IPS-18a (cell line): Measurements from ENCODE around the gene LDAF1.
"Not testable (repeated sequence)": the region's sequence is repeated elsewhere in the genome, so short reads cannot be mapped to it uniquely, and the experiment has no call there.

ENCODE experiments used
- H3K27ac ChIP-seq: one replicate; pipeline ENCODE4 v1.5.1; 2013; ENCODE audit warnings: low read length
- H3K27me3 ChIP-seq: one replicate; pipeline ENCODE4 v1.6.1; 2013; ENCODE audit warnings: mild to moderate bottlenecking, low read length; ENCODE audit not compliant: control insufficient read depth, insufficient read depth
- H3K36me3 ChIP-seq: one replicate; pipeline ENCODE4 v1.6.1; 2013; ENCODE audit warnings: low read depth, low read length; ENCODE audit not compliant: control insufficient read depth
- H3K4me1 ChIP-seq: one replicate; pipeline ENCODE4 v1.6.1; 2013; ENCODE audit warnings: low read depth, low read length; ENCODE audit not compliant: control insufficient read depth
- H3K4me3 ChIP-seq: one replicate; pipeline ENCODE4 v1.5.1; 2013; ENCODE audit warnings: low read length
- H3K9ac ChIP-seq: one replicate; pipeline ENCODE4 v1.6.1; 2013; ENCODE audit warnings: mild to moderate bottlenecking, low read length, moderate library complexity
- H3K9me3 ChIP-seq: one replicate; pipeline ENCODE4 v1.6.1; 2013; ENCODE audit warnings: low read depth, low read length; ENCODE audit not compliant: control insufficient read depth

The LDAF1 gene

DNA sequence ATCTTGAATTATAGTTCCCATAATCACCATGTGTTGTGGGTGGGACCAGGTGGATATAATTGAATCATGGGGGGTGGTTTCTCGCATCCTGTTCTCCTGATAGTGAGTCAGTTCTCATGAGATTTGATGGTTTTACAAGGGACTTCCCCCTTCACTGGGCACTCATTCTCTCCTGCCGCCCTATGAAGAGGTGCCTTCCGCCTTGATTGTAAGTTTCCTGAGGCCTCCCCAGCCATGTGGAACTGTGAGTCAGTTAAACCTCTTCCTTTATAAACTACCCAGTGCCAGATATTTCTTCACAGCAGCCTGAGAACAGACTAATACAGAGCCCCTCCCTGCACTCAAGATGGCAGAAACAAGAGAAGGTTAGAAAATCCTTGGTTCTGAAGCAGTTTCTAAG is 26.4 kb downstream of the LDAF1 start:
- Histone ChIP-seq H3K9ac (no peak overlapping the region), H3K4me1 (no peaks in the 10 kb centered on the region), H3K9me3 (no peaks in the 10 kb centered on the region), H3K36me3 (peaks cover 18% of the 10 kb centered on the region), H3K27me3 (no peaks in the 10 kb centered on the region), H3K4me3 (no peak overlapping the region), H3K27ac (no peak overlapping the region)

DNA sequence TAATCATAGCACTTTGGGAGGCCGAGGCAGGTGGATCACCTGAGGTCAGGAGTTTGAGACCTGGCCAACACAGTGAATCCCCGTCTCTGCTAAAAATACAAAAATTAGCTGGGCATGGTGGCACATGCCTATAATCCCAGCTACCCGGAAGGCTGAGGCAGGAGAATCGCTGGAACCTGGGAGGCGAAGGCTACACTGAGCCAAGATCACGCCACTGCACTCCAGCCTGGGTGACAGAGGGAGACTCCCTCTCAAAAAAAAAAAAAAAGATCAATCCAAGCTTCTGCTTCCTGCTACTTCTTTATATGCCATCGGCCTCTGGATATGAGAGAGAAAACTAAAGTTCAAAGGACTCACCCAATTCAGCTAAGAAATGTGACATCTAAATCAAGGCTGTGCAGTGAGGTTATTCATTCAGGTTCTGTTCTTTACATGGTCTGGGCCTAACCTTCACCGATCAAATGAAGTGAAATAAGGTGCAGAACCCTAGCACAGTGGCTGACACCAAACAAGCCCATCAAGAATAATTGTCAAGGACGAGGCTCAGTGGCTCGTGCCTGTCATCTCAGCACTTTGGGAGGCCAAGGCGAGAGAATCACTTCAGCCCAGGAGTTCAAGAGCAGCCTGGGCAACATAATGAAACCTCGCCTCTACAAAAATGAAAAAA is 27.3 kb downstream of the LDAF1 start:
- Histone ChIP-seq H3K27ac (no peak overlapping the region), H3K9me3 (no peaks in the 10 kb centered on the region), H3K9ac (no peak overlapping the region), H3K27me3 (no peaks in the 10 kb centered on the region), H3K4me3 (no peak overlapping the region), H3K4me1 (no peaks in the 10 kb centered on the region), H3K36me3 (peaks cover 12% of the 10 kb centered on the region)

DNA sequence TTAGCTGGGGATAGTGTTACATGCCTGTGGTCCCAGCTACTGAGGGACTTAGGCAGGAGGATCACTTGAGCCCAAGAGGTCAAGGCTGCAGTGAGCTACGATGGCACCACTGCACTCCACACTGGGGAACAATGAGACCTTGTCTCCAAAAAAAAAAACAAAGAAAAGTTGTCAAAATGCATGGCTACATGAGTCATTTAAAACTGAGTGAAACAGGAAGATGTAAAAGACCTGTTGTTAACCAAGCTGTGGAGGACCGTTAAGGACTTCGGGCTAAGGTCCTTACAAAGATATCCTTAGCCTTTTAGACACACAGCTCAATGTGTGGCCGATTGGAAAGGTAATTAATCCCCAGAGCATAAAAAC is 27.8 kb downstream of the LDAF1 start:
- peaks cover 7% of the 10 kb centered on the region for H3K36me3 ChIP-seq
- no peaks in the 10 kb centered on the region for H3K27me3 ChIP-seq
- no peak overlapping the region for H3K4me3 ChIP-seq
- H3K27ac ChIP-seq = no peak overlapping the region
- no peaks in the 10 kb centered on the region for H3K4me1 ChIP-seq
- H3K9ac ChIP-seq = no peak overlapping the region
- no peaks in the 10 kb centered on the region for H3K9me3 ChIP-seq

DNA sequence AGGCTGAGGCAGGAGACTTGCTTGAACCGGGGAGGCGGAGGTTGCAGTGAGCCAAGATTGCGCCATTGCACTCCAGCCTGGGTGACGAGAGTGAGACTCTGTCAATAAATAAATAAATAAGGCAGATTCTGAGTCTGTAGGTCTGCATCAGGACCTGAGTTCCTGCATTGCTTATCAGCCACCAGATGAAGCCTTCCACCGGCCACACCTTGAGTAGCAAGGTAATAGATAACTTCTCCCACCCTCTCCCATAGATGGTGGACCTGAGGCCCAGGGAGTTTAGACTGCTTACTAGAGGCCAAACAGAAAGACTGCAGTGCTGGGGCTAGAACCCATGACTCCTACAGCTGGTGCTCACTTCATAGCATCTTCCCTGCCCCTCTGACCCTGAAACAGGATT is 30.8 kb downstream of the LDAF1 start:
- no peak overlapping the region for H3K27ac ChIP-seq
- no peak overlapping the region for H3K4me3 ChIP-seq

DNA sequence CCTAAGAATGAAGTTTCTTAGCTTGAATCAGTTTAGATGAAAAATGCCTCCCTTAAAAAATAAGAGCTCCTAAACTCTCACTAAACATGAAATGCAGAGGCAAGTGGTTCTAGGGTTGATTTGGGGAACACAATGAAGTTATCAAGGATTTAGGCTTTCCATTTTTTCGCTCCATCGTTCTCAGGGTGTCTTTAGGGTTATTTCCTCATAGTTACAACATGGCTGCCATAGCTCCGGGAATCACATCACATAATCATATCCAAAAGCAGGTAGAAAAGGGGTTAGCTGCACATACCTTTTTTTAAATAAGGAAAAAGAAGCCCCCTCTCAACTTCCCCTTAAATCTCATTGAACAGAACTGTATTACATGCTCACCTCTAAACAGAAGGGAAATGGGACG is 31.5 kb downstream of the LDAF1 start:
- Histone ChIP-seq H3K27me3 (no peaks in the 10 kb centered on the region), H3K9me3 (no peaks in the 10 kb centered on the region), H3K4me1 (no peaks in the 10 kb centered on the region), H3K27ac (no peak overlapping the region), H3K9ac (no peak overlapping the region), H3K4me3 (no peak overlapping the region), H3K36me3 (no peaks in the 10 kb centered on the region)

More for the DNA sequence above, 30.8 kb downstream of the LDAF1 start:
- Histone ChIP-seq H3K36me3 (no peaks in the 10 kb centered on the region), H3K4me1 (no peaks in the 10 kb centered on the region), H3K9me3 (no peaks in the 10 kb centered on the region), H3K9ac (no peak overlapping the region), H3K27me3 (no peaks in the 10 kb centered on the region)

DNA sequence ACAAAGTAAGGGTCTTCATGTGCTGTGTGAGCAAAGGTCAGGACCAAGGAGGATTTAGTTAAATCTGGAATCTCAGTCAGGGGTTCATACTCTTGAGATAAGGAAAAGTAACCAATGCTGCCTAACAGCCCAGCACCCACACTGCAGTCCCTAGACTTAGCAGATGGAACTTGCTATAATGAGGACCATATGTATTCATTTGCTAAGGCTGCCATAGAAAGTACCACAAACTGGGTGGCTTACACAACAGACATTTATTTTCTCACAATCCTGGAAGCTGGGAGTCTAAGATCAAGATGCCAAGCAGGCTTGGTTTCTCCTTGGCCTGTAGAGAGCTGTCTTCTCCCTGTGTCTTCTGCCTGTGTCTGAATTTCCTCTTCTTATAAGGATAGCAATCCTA is 32.1 kb downstream of the LDAF1 start:
- H3K4me1 ChIP-seq = no peaks in the 10 kb centered on the region
- H3K9ac ChIP-seq = no peak overlapping the region
- no peak overlapping the region for H3K4me3 ChIP-seq
- H3K36me3 ChIP-seq = no peaks in the 10 kb centered on the region
- no peaks in the 10 kb centered on the region for H3K9me3 ChIP-seq
- no peaks in the 10 kb centered on the region for H3K27me3 ChIP-seq
- H3K27ac ChIP-seq = no peak overlapping the region

DNA sequence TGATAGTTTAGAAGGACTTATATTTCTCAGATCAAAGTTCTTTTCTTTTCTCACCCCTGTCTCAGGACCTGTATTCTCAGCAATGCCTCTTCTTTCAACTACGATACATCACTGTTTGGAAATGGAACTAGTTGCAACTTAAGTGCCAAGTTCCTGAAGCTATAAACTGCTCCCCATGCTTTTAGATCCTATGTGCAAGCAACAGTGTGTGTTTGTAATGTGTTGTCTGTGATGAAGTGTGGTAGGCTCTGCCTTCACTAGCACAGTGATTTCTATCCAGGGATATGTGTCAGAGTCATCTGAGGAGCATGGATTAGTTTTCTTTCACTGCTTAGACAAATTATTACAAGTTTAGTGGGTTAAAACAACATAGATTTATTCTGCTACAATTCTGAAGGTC is 34.5 kb downstream of the LDAF1 start:
- H3K36me3 ChIP-seq = no peaks in the 10 kb centered on the region
- no peaks in the 10 kb centered on the region for H3K9me3 ChIP-seq
- no peak overlapping the region for H3K27ac ChIP-seq
- no peak overlapping the region for H3K4me3 ChIP-seq
- H3K4me1 ChIP-seq = no peaks in the 10 kb centered on the region
- H3K9ac ChIP-seq = no peak overlapping the region
- no peaks in the 10 kb centered on the region for H3K27me3 ChIP-seq

DNA sequence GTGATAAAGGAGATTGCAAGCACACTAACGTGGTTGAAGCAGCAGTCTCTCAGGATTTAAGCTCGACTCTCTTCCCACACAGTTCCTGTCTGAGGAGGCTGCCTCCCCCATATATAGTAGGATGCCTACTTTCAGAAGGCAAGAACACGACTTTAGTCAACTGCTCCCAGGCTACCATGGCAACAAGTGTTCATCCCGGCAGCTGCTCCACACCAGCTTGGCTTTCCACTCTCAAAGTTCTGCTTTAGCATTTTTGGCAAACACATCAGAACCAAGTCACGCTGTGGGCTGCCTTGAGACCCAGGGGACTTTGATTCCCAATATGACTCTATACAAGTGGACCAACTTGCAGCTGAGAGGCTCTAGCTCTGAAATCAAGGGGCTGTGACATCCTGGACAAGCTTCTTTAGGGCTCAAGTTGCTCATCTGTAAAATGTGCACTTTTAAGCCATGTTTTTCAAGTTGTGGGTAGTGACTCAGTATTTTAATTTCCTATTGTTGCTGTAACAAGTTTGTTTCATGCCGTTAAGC is 36.4 kb downstream of the LDAF1 start:
- Histone ChIP-seq H3K9ac (no peak overlapping the region), H3K4me3 (no peak overlapping the region), H3K36me3 (no peaks in the 10 kb centered on the region), H3K27me3 (no peaks in the 10 kb centered on the region), H3K4me1 (no peaks in the 10 kb centered on the region), H3K9me3 (no peaks in the 10 kb centered on the region), H3K27ac (no peak overlapping the region)

DNA sequence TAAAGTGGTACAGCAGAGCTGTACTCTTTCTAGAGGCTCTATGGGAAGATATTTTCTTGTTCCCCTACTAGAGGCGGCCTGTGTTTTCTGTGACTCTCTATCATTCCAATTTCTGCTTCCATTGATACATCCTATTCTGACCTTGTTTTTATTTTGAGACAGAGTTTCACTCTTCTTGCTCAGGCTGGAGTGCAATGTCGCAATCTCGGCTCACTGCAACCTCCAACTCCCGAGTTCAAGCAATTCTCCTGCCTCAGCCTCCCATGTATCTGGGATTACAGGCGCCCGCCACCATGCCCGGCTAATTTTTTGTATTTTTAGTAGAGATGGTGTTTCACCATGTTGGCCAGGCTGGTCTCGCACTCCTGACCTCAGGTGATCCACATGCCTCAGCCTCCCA is 36.9 kb downstream of the LDAF1 start:
- not testable (repeated sequence) for H3K27me3 ChIP-seq, H3K27ac ChIP-seq, H3K36me3 ChIP-seq, H3K4me1 ChIP-seq, H3K4me3 ChIP-seq, H3K9ac ChIP-seq, H3K9me3 ChIP-seq

DNA sequence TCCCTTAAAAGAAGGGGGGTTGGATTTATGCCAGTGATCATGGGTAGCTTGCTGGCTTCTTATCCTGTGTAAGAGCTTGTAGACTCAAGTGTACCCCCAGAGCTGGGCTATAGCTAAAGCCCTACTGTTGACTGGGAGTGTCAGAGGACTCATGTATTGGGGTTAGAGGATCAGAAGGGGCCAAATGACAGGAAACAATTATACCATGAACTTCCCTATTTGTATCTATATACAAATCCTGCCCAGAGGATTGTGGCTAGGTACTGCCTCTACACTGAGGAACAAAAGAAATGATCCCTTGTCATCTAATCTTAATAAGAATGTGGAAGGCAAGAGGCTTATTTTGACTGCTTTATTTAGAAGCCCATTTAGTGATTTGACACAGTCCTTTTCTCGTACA is 38.6 kb downstream of the LDAF1 start:
- Histone ChIP-seq H3K9ac (no peak overlapping the region), H3K9me3 (no peaks in the 10 kb centered on the region)

DNA sequence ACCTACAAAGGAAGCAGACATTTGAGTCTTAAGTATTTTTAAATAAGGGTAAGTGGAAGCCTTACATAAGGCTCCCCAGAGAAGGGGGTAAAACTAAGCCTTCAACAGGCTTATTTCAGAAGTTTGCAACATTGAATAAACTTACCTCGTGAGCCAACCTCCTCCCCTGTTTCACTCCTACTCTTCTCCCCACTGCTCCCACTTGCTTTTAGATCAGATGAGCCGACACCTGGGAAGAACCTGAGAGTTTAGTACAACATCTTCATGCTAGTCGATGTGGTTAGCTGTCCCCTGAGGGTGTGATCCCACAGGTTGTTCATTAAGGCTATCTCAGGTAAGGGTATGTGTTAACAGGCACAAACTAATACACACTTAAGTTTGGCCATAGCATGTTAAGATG is 39.1 kb downstream of the LDAF1 start:
- Histone ChIP-seq H3K27ac (no peak overlapping the region), H3K4me1 (no peaks in the 10 kb centered on the region), H3K27me3 (no peaks in the 10 kb centered on the region), H3K4me3 (no peak overlapping the region), H3K9me3 (no peaks in the 10 kb centered on the region), H3K36me3 (no peaks in the 10 kb centered on the region), H3K9ac (no peak overlapping the region)

More for the DNA sequence above, 38.6 kb downstream of the LDAF1 start:
- Histone ChIP-seq H3K36me3 (no peaks in the 10 kb centered on the region), H3K27ac (no peak overlapping the region), H3K27me3 (no peaks in the 10 kb centered on the region), H3K4me3 (no peak overlapping the region), H3K4me1 (no peaks in the 10 kb centered on the region)

DNA sequence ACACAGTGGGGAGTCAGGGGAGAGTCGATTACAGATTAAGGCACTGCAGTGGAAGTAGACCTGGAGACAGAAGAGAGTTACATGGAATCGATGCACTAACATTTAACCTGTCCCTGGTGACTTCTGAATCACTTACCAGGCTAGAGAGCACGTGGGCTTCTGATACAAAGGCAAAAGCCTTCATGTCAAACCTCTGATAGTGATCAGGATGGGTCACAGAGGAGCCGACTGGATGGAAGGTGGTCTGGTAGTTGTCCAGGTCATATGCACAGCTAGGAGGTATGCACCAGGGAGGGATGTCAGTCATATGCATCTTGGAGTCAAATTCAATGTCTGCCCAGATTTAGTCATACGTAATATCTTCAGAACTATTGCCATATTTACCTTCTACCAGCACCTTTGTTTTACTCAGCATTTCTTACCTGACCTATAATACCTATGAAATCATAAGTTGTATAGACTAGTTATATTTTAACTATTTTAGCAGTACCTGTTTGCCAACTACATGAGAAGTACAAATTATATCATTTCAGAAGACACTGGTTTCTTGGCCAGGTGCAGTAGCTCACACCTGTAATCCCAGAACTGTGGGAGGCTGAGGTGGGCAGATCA is 41.2 kb downstream of the LDAF1 start:
- Histone ChIP-seq H3K9ac (no peak overlapping the region), H3K27me3 (no peaks in the 10 kb centered on the region), H3K4me3 (no peak overlapping the region), H3K36me3 (no peaks in the 10 kb centered on the region), H3K27ac (no peak overlapping the region), H3K9me3 (no peaks in the 10 kb centered on the region), H3K4me1 (no peaks in the 10 kb centered on the region)
